Neural cell (in vitro differentiated cells): Measurements from ENCODE around the gene MSI2. TPM values are rescaled to one million over a fixed set of nuclear protein-coding genes. Genes with fewer than 3 reads are reported as not detected.

Experiments used
- H2AFZ ChIP-seq: fragments of 200-600, 300-800 bp; sonication (generic), shearing (Covaris generic); 2 replicates; pipeline ENCODE4 v1.6.0; 2014; ENCODE audit warnings: low read depth, mild to moderate bottlenecking, antibody characterized with exemption, low read length, moderate library complexity
- H3F3A ChIP-seq: fragments of 200-600 bp; shearing (Covaris generic); 2 replicates; pipeline ENCODE4 v1.6.1; 2016; ENCODE audit warnings: mild to moderate bottlenecking, moderate library complexity, mixed read lengths, antibody characterized with exemption, low read length; ENCODE audit not compliant: insufficient read depth, poor library complexity, severe bottlenecking
- H3K27ac ChIP-seq: fragments of 200-600, 300-800 bp; sonication (generic), shearing (Covaris generic); 2 replicates; pipeline ENCODE4 v1.5.1; 2014; ENCODE audit warnings: mild to moderate bottlenecking, low read length, moderate library complexity
- H3K27me3 ChIP-seq: fragments of 300-800, 200-600 bp; sonication (generic), shearing (Covaris generic); 2 replicates; pipeline ENCODE4 v1.6.0; 2014; ENCODE audit warnings: mild to moderate bottlenecking, low read depth, low read length, moderate library complexity; ENCODE audit not compliant: insufficient read depth
- H3K36me3 ChIP-seq: fragments of 300-800, 200-600 bp; sonication (generic), shearing (Covaris generic); 2 replicates; pipeline ENCODE4 v1.5.1; 2014; ENCODE audit warnings: mild to moderate bottlenecking, antibody characterized with exemption, low read length, moderate library complexity; ENCODE audit not compliant: insufficient read depth
- H3K4me2 ChIP-seq: fragments of 300-800, 200-600 bp; sonication (generic), shearing (Covaris generic); 2 replicates; pipeline ENCODE4 v1.6.0; 2014; ENCODE audit warnings: mild to moderate bottlenecking, low read length
- H3K4me3 ChIP-seq: fragments of 300-800, 200-600 bp; sonication (generic), shearing (Covaris generic); 2 replicates; pipeline ENCODE4 v1.5.1; 2014; ENCODE audit warnings: mild to moderate bottlenecking, low read length, moderate library complexity
- H3K79me2 ChIP-seq: fragments of 200-600 bp; shearing (Covaris generic); replicated peaks from 2 replicates; pipeline ENCODE4 v1.6.0; 2014; ENCODE audit warnings: mild to moderate bottlenecking, low read length, moderate library complexity; ENCODE audit not compliant: insufficient read depth
- H3K9ac ChIP-seq: fragments of 300-800, 200-600 bp; sonication (generic), shearing (Covaris generic); 2 replicates; pipeline ENCODE4 v1.6.1; 2016; ENCODE audit warnings: mild to moderate bottlenecking, low read length, mixed read lengths
- H3K9me2 ChIP-seq: fragments of 200-600 bp; shearing (Covaris generic); 2 replicates; pipeline ENCODE4 v1.6.1; 2016; ENCODE audit warnings: mild to moderate bottlenecking, low read length, mixed read lengths; ENCODE audit not compliant: insufficient read depth
- H3K9me3 ChIP-seq: fragments of 200-600, 300-800 bp; sonication (generic), shearing (Covaris generic); 2 replicates; pipeline ENCODE4 v1.6.1; 2016; ENCODE audit warnings: mild to moderate bottlenecking, mixed run types, low read length, moderate library complexity, mixed read lengths
- H4K20me1 ChIP-seq: fragments of 200-600 bp; shearing (Covaris generic); 2 replicates; pipeline ENCODE4 v1.6.1; 2016; ENCODE audit warnings: mild to moderate bottlenecking, mixed run types; ENCODE audit not compliant: insufficient read depth
- EP300 ChIP-seq: fragments of 450-650 bp; conservative IDR thresholded peaks from 2 replicates; pipeline ENCODE4 v1.6.1; 2014; ENCODE audit warnings: antibody characterized with exemption, mild to moderate bottlenecking, moderate library complexity; ENCODE audit not compliant: poor library complexity, severe bottlenecking
- EZH2 ChIP-seq: fragments of 200-600, 300-800 bp; shearing (Covaris generic), sonication (generic); IDR thresholded peaks from 2 replicates; pipeline ENCODE4 v1.6.1; 2014; ENCODE audit warnings: antibody characterized with exemption, low read length, borderline replicate concordance, mild to moderate bottlenecking; ENCODE audit not compliant: insufficient read depth, poor library complexity, severe bottlenecking
- MXI1 ChIP-seq: fragments of 450-650 bp; conservative IDR thresholded peaks from 2 replicates; pipeline ENCODE4 v1.6.1; 2014; ENCODE audit warnings: antibody characterized with exemption, mild to moderate bottlenecking; ENCODE audit not compliant: poor library complexity, severe bottlenecking
- POLR2AphosphoS5 ChIP-seq: IDR thresholded peaks from 2 replicates; pipeline ENCODE4 v1.6.1; 2012
- RAD21 ChIP-seq: fragments of 450-650 bp; conservative IDR thresholded peaks from 2 replicates; pipeline ENCODE4 v1.6.1; 2014; ENCODE audit warnings: antibody characterized with exemption, mild to moderate bottlenecking, moderate library complexity
- SMC3 ChIP-seq: fragments of 450-650 bp; conservative IDR thresholded peaks from 2 replicates; pipeline ENCODE4 v1.6.1; 2014; ENCODE audit warnings: antibody characterized with exemption, mild to moderate bottlenecking, moderate library complexity; ENCODE audit not compliant: poor library complexity
- TAF1 ChIP-seq: IDR thresholded peaks from 2 replicates; pipeline ENCODE4 v1.6.1; 2012; ENCODE audit warnings: low read depth
- polyA plus RNA-seq: library from polyadenylated mRNA; depleted of rRNA; stranded (reverse); fragments of >200 nt; gene quantifications from 2 replicates; pipeline ENCODE4 v1.2.3, GENCODE V29; 2014
- TF ChIP-seq, protein P1 (sequence below): IDR thresholded peaks from 2 replicates; pipeline ENCODE4 v1.6.1; 2012; ENCODE audit warnings: borderline replicate concordance
- TF ChIP-seq, protein P2 (sequence below): fragments of 450-650 bp; IDR thresholded peaks from 2 replicates; pipeline ENCODE4 v1.5.1; 2014; ENCODE audit warnings: antibody characterized with exemption, mild to moderate bottlenecking, moderate library complexity; ENCODE audit not compliant: poor library complexity, severe bottlenecking

MSI2 gene
- polyA plus RNA-seq, 1 donor from 2014 or later: 61.4 TPM

DNA sequence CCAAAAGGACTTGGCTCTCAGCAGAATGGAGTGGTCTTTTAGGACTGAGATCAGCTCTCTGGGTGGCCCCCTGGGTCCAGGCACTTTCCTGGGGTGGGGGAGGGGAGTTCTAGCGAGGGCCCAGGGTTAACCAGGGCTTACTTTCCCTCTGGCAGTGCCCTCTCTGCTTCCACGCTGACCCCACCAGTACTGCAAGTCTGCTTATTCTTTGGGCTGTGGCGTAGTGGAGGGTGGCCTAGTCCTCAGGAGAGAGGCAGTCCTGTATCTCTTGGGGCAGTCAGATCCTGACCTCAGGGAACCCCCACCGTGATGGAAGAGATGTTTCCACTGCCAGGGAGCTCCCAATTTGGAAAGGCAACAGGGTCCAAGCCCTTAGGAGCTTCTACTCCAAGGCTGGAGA lies 409.4 kb downstream of the MSI2 start:
- no peaks in the 10 kb centered on the region for H3K36me3 ChIP-seq
- H3K27ac ChIP-seq: no peak overlapping the region
- H3K9me3 ChIP-seq: no peaks in the 10 kb centered on the region
- peaks cover 2% of the 10 kb centered on the region for H3K79me2 ChIP-seq
- no peaks in the 10 kb centered on the region for H4K20me1 ChIP-seq
- no peak overlapping the region for H3K4me2 ChIP-seq
- no peak overlapping the region for H3K9ac ChIP-seq
- no peaks in the 10 kb centered on the region for H3K27me3 ChIP-seq
- no peak for TF ChIP-seq RAD21
- no peak for TF ChIP-seq TAF1
- TF ChIP-seq EZH2: no peak
- TF ChIP-seq, protein P1, sequence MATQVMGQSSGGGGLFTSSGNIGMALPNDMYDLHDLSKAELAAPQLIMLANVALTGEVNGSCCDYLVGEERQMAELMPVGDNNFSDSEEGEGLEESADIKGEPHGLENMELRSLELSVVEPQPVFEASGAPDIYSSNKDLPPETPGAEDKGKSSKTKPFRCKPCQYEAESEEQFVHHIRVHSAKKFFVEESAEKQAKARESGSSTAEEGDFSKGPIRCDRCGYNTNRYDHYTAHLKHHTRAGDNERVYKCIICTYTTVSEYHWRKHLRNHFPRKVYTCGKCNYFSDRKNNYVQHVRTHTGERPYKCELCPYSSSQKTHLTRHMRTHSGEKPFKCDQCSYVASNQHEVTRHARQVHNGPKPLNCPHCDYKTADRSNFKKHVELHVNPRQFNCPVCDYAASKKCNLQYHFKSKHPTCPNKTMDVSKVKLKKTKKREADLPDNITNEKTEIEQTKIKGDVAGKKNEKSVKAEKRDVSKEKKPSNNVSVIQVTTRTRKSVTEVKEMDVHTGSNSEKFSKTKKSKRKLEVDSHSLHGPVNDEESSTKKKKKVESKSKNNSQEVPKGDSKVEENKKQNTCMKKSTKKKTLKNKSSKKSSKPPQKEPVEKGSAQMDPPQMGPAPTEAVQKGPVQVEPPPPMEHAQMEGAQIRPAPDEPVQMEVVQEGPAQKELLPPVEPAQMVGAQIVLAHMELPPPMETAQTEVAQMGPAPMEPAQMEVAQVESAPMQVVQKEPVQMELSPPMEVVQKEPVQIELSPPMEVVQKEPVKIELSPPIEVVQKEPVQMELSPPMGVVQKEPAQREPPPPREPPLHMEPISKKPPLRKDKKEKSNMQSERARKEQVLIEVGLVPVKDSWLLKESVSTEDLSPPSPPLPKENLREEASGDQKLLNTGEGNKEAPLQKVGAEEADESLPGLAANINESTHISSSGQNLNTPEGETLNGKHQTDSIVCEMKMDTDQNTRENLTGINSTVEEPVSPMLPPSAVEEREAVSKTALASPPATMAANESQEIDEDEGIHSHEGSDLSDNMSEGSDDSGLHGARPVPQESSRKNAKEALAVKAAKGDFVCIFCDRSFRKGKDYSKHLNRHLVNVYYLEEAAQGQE: no peak
- no peak for TF ChIP-seq EP300
- TF ChIP-seq MXI1: no peak
- no peak for TF ChIP-seq POLR2AphosphoS5
- TF ChIP-seq SMC3: no peak
- TF ChIP-seq, protein P2, sequence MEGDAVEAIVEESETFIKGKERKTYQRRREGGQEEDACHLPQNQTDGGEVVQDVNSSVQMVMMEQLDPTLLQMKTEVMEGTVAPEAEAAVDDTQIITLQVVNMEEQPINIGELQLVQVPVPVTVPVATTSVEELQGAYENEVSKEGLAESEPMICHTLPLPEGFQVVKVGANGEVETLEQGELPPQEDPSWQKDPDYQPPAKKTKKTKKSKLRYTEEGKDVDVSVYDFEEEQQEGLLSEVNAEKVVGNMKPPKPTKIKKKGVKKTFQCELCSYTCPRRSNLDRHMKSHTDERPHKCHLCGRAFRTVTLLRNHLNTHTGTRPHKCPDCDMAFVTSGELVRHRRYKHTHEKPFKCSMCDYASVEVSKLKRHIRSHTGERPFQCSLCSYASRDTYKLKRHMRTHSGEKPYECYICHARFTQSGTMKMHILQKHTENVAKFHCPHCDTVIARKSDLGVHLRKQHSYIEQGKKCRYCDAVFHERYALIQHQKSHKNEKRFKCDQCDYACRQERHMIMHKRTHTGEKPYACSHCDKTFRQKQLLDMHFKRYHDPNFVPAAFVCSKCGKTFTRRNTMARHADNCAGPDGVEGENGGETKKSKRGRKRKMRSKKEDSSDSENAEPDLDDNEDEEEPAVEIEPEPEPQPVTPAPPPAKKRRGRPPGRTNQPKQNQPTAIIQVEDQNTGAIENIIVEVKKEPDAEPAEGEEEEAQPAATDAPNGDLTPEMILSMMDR: no peak
- H3K4me3 ChIP-seq: no peak overlapping the region
- no peaks in the 10 kb centered on the region for H3K9me2 ChIP-seq
- H2AFZ ChIP-seq: no peak overlapping the region
- H3F3A ChIP-seq: peaks cover 7% of the 10 kb centered on the region

DNA sequence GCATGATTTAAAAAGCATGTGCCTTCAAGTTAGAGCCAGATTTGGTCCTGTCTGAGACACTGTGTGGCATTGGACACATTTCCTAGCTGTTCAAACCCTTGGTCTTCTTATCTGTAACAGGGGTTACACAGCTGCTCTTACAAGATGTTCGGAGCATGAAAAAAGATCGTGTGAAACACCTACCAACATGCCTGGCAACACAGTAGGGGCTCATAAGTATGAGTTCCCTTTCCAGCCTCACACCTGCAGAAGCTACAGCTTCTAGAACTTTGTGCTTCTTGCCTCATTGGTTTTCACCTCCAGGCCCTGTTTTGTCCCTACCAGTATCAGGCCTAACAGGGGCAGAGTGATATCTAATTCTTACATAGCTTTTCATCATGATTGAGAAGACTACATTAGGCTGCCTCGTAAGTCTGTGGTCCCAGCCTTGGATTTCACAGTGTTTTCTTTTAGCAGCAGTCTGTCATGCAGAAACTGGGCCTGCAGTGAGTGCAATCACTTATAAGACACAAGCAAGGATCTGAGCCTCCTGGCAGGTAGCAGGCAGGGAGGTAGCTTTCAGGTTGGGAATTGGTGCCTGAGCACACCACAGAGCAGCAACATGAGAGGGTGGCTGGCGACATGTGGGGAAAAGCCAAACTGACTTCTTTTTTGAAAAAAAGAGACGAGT lies 410.0 kb downstream of the MSI2 start:
- Histone ChIP-seq H3K9me2 (no peaks in the 10 kb centered on the region), H3K9me3 (no peaks in the 10 kb centered on the region), H3K4me2 (no peak overlapping the region), H3K79me2 (peaks cover 2% of the 10 kb centered on the region), H3K4me3 (no peak overlapping the region), H3F3A (peaks cover 7% of the 10 kb centered on the region), H3K27me3 (no peaks in the 10 kb centered on the region), H4K20me1 (no peaks in the 10 kb centered on the region), H3K27ac (no peak overlapping the region), H2AFZ (no peak overlapping the region), H3K36me3 (no peaks in the 10 kb centered on the region), H3K9ac (no peak overlapping the region)
- no peak for TF ChIP-seq TAF1
- TF ChIP-seq, protein P1: no peak
- TF ChIP-seq EZH2: no peak
- no peak for TF ChIP-seq POLR2AphosphoS5
- no peak for TF ChIP-seq MXI1
- TF ChIP-seq, protein P2: no peak
- no peak for TF ChIP-seq EP300
- no peak for TF ChIP-seq RAD21
- no peak for TF ChIP-seq SMC3
